ENCODE data around the gene ZNF581.

- TF ChIP-seq CTCF (IDR thresholded peaks at IDR 0.05) (no peak), POLR2A (IDR thresholded peaks at IDR 0.05) (no peak), POLR2AphosphoS5 (IDR thresholded peaks at IDR 0.05) (no peak), EP300 (IDR thresholded peaks at IDR 0.05) (no peak)
Measured at GRCh38 chr19:55616395-55616875, 27.0 kb upstream of the ZNF581 start.

Measured in suprapubic skin (tissue), 4 donors.